Measurements from ENCODE around the gene R3HDM2.
"Not testable (repeated sequence)": the region's sequence is repeated elsewhere in the genome, so short reads cannot be mapped to it uniquely, and the experiment has no call there.

The R3HDM2 gene

DNA sequence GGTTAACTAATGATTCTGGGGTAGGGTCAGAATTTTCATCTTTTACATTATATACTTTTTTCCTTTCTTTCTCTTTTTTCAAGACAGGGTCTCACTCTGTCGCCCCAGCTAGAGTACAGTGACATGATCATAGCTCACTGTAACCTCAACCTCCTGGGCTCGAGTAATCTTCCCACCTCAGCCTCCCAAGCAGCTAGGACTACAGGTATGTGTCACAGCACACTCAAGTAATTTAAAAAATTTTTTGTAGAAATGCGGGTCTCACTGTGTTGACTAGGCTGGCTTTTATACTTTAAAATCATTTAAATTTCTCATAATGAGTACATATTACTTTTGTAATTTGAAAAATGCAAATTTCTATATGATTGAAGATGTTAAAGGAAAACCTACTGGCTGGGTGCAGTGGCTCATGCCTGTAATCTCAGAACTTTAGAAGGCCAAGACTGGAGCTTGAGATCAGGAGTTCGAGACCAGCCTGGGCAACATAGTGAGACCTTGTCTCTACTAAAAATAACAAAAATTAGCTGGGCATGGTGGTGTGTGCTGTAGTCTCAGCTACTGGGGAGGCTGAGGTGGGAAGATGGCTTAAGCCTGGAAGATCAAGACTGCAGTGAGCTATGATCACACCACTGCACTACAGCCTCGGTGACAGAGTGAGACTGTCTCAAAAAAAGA, 25.7 kb downstream of the R3HDM2 start:
- no peaks in the 10 kb centered on the region for H3K36me3 ChIP-seq
- no peak overlapping the region for H3K4me3 ChIP-seq
- no peak for DNase-seq
- TF ChIP-seq, protein P1, sequence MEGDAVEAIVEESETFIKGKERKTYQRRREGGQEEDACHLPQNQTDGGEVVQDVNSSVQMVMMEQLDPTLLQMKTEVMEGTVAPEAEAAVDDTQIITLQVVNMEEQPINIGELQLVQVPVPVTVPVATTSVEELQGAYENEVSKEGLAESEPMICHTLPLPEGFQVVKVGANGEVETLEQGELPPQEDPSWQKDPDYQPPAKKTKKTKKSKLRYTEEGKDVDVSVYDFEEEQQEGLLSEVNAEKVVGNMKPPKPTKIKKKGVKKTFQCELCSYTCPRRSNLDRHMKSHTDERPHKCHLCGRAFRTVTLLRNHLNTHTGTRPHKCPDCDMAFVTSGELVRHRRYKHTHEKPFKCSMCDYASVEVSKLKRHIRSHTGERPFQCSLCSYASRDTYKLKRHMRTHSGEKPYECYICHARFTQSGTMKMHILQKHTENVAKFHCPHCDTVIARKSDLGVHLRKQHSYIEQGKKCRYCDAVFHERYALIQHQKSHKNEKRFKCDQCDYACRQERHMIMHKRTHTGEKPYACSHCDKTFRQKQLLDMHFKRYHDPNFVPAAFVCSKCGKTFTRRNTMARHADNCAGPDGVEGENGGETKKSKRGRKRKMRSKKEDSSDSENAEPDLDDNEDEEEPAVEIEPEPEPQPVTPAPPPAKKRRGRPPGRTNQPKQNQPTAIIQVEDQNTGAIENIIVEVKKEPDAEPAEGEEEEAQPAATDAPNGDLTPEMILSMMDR (IDR thresholded peaks at IDR 0.05): no peak
- no peak overlapping the region for H3K27ac ChIP-seq
- H3K9me3 ChIP-seq: no peaks in the 10 kb centered on the region
- intact Hi-C loops (cut with DNase I; ENCODE audit: low total_unique reads): no loop called here
- peaks cover 0 to 7% (median 2%) of the 10 kb centered on the region in 4 donors for H3K4me1 ChIP-seq
- no peaks in the 10 kb centered on the region for H3K27me3 ChIP-seq

DNA sequence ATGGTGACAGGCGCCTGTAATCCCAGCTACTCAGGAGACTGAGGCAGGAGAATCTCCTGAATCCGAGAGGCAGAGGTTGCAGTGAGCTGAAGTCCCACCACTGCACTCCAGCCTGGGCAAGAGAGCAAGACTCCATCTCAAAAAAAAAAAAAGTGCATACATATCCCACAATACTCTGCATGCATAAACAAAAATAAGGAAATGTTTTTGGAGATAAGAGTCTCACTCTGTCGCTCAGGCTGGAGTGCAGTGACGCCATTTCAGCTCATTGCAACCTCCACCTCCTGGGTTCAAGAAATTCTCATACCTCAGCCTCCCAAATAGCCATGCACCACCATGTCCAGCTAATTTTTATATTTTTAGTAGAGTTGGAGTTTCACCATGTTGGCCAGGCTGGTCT, 28.7 kb downstream of the R3HDM2 start:
- intact Hi-C loops (cut with DNase I; ENCODE audit: low total_unique reads); H3K9me3 ChIP-seq; H3K27me3 ChIP-seq; H3K4me3 ChIP-seq; H3K4me1 ChIP-seq; DNase-seq; H3K27ac ChIP-seq; H3K36me3 ChIP-seq: not testable (repeated sequence)

DNA sequence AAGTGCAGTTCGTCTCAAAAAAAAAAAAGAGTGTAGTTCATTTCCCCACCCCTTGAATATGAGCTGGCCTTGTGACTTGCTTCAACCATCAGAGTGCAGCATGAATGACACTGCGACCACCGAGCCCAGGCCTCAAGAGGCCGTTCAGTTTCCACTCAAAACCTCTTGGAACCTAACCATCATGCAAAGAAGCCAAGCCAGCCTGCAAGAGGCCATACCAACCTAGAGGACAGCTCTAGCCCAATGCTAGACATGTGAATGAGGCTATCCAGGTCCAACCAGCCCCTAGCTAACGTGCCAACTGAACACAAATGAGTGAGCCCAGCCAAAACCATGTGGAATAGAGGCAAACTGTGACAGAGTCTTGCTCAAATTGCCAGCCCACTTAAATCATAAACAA, 29.7 kb downstream of the R3HDM2 start:
- H3K36me3 ChIP-seq: peaks cover 0 to 4% (median 0%) of the 10 kb centered on the region in 3 donors
- TF ChIP-seq, protein P1 (IDR thresholded peaks at IDR 0.05): no peak
- H3K9me3 ChIP-seq: no peaks in the 10 kb centered on the region
- H3K27ac ChIP-seq: no peak overlapping the region
- no peak for DNase-seq
- H3K4me1 ChIP-seq: peaks cover 0 to 4% (median 0%) of the 10 kb centered on the region in 4 donors
- no peaks in the 10 kb centered on the region for H3K27me3 ChIP-seq
- intact Hi-C loops (cut with DNase I; ENCODE audit: low total_unique reads): no loop called here
- no peak overlapping the region for H3K4me3 ChIP-seq

DNA sequence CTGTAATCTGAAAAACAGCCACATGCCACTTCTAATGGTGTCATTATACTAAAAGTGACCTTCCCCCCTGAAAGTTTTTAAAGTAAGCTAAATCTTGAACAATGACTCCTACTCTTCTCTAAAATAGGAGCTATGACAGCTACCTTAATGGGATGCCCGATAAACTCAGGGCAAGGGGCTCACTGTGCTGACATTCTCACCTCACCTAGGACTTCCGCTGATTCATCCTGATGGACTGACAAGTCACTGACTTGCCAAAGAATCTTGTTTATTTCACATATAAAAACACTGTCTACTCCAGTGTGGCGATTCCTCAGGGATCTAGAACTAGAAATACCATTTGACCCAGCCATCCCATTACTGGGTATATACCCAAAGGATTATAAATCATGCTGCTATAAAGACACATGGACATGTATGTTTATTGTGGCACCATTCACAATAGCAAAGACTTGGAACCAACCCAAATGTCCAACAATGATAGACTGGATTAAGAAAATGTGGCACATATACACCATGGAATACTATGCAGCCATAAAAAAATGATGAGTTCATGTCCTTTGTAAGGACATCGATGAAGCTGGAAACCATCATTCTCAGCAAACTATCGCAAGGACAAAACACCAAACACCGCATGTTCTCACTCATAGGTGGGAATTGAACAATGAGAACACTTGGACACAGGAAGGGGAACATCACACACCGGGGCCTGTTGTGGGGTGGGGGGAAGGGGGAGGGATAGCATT, 31.0 kb downstream of the R3HDM2 start:
- H3K4me1 ChIP-seq; H3K4me3 ChIP-seq; DNase-seq; H3K36me3 ChIP-seq; H3K27me3 ChIP-seq; intact Hi-C loops (cut with DNase I; ENCODE audit: low total_unique reads); H3K27ac ChIP-seq; H3K9me3 ChIP-seq: not testable (repeated sequence)

DNA sequence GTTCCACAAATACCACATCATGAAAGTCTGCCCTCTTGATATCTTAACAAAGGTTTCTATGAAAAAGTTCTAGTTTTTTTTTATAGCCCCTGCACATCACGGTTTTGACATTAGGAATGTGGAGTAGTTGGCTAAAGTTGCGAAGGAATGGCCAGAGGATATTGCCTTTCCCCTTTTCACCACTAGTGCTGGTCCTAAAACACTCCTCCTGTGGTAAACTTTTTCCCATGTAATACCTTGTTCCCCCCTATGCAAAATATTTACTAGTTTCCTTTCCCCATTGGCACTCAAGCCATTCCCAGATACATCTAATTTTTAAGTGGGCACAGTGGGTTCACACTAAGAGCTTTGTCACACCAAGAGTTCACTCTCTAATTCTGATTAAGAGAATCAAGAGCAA, 33.4 kb downstream of the R3HDM2 start:
- DNase-seq: no peak
- Histone ChIP-seq H3K36me3 (peaks cover 14 to 20% (median 17%) of the 10 kb centered on the region in 3 donors), H3K27me3 (no peaks in the 10 kb centered on the region), H3K9me3 (no peaks in the 10 kb centered on the region), H3K27ac (no peak overlapping the region), H3K4me1 (peaks cover 0 to 4% (median 0%) of the 10 kb centered on the region in 4 donors), H3K4me3 (no peak overlapping the region)
- TF ChIP-seq, protein P1 (IDR thresholded peaks at IDR 0.05): no peak
- intact Hi-C loops (cut with DNase I; ENCODE audit: low total_unique reads): no loop called here

DNA sequence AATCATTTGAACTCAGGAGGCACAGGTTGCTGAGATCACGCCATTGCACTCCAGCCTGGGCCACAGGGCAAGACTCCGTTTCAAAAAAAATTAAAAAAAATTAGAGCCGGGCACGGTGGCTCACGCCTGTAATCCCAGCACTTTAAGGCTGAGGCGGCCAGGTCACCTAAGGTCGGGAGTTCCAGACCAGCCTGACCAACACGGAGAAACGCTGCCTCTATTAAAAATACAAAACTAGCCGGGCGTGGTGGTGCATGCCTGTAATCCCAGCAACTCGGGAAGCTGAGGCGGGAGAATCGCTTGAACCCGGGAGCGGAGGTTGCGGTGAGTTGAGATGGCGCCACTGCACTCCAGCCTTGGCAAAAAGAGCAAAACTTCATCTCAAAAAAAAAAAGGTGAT, 35.7 kb downstream of the R3HDM2 start:
- intact Hi-C loops (cut with DNase I; ENCODE audit: low total_unique reads): no loop called here
- Histone ChIP-seq H3K4me1 (no peaks in the 10 kb centered on the region), H3K27me3 (no peaks in the 10 kb centered on the region), H3K36me3 (peaks cover 17 to 30% (median 20%) of the 10 kb centered on the region in 3 donors), H3K4me3 (no peak overlapping the region), H3K9me3 (no peaks in the 10 kb centered on the region), H3K27ac (no peak overlapping the region)
- TF ChIP-seq, protein P1 (IDR thresholded peaks at IDR 0.05): no peak
- DNase-seq: no peak

Measured in tibial artery (tissue), 4 donors.